Measurements from ENCODE around the gene CACUL1.

GRCh38 chr10:118672766-118673715 lies 81.7 kb downstream of the CACUL1 start:
- TF ChIP-seq CTCF (IDR thresholded peaks at IDR 0.05) (no peak), POLR2A (IDR thresholded peaks at IDR 0.05) (no peak)
